Activated CD4-positive, alpha-beta T cell treated with anti-CD3 and anti-CD28 coated beads, Interleukin-2, amount 50 U/mL, for 24 hours (primary cell): Measurements from ENCODE around the gene INSL3.
A peak's percentile ranks its signal among the peaks of the same experiment; 100 is the strongest.

Source experiments
- DNase-seq, 2 donors: peaks; one replicate each; pipeline ENCODE4 v3.0.0-alpha.2; 2020; ENCODE audit warnings: low read depth in 1 of 2, low spot score in 1 of 2

The INSL3 gene

DNA sequence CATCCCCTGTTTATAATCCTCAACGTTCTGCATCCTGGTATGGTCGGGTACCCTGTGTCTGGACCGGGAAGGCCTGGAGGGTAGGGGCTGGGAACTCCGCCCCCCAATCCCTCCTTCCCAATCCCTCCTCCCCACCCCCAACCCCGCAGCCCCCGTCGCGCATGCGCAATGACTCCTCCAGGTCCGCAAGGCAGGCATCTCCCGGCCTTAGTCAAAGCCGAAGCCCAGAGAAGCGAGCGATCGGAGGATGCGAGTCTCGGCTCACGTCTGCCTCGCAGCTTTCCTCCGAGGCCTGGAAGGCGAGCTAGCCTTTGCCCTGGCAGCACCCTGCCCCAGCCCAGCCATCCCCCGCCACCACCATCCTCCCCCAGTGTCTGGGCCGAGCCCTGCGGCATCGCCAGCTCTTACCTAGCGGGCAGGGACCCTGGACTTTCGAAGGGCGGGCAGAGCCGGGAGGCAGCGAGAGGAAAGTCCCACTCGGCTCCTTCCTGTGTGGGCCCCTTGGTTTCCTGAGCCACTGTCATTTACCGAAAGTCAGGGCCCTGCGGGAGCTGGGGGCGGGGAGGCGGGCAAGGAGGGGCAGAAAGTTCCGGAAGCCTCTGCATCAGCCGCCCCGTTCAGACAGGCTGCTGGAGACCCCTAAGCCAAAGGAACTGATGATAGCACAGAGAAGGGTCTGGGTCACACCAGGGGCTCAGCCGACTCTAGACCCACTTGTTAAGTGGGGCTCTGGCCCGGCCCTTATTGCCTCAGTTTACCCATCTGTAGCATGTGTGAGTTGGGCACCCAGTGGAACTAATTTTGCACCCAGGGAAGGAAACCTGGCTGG, 26.4 kb upstream of the INSL3 start, which contains the start of gene JAK3:
TSS of gene JAK3 (minus strand) at position 445 of the 829 bp plus-strand sequence. CDS start 3,565 bp downstream, outside the sequence.
- DNase-seq = peak; percentile 83 to 85

DNA sequence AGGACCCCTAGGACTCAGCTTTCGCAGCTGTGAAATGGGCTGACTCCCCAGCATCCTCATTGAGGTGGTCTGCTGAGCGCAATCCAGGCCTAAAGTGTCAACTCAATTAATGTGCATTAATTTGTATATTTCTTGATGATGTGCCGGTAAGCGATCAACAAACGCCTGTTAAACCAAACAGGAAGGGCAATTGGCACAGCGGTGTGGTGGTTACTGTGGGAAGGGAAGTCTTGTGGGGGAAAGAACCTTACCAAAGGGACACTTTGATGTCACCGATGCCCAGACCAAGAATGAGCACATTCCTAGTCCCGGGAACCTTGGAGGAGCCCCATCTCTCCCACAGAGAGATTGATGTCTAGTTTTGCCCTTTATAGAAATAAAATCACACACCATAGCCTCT, 24.8 kb upstream of the INSL3 start:
- no peak for DNase-seq

DNA sequence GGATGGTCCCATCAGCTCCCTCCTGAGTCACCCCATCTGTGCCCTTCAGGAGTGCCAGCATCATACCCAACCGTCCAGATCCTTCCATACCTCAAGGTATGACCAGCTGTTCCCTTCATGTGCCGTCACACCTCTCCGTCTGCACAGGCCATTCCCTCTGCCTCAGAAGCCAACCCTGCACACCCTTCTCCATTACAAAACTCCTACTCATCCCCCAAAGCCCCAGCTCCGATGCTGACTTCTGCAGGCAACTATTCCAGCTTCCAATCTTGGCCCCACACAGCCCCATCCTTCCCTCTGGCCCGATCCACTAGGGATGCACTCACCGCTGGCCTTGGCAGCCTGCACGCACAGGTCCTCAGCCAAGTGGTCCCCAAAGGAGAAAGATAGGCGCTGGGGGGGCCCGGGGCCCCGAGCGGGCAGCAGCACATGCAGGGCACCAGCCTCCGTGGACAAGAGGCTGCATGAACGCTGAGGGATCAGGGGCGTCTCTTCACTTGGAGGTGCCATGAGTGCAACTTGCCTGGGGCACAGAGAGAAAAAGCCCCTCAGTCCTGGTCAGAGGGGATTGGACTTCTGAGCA, 22.7 kb upstream of the INSL3 start:
- DNase-seq = no peak

DNA sequence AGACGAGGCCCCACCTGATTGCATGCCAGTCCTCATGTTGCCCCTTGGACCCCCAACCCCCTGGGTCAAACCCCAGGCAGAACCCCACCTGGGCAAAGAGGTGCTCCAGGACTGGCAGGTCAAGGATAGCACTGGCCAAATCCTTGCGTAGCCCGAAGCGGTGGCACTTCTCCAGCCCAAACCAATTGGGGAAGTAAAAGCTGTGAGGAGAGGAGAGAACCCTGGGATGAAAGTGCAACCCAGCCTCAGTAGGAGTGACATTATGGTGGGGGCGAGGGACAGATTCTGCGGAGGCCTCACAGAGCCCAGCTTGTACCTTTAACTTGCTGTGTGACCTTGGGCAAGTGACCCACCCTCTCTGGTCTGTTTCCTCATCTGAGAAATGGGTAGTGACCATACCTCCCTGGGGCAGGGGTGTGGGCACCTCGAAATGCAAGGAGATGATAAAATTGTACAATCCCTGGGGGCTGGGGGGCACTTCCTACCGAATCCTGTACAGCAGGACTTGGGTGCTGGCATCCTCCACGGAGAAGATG, 22.0 kb upstream of the INSL3 start:
- no peak for DNase-seq

DNA sequence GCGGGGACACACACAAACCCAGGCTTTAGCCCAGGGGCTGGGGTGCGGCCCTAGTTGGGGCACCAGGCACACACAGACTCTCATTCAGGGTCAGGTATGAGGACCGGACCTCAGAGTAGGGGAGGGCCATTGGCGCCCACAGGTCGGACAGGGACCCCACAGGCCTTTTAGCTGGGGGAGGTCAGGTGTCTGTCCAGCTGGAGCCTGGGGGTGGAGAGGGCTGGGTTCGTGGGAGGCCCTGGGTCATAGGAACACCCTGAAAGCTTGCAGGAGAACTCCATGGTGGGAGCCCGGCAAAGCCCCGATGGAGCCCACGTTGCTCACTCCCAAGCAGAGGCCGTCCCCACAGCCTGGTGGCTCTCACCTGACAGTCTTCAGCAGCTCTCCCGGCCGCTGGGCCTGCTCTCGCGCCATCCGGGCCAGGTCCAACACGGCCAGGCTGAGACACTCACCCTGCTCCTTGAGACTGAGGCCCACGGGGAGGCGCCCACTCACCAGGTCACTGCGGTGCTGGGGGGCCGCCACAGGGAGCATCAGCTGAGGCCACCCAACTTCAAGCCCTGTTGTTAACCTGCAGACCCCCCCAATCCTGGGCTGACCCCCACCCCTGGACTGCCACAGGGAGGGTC, 21.5 kb upstream of the INSL3 start:
- DNase-seq = no peak

DNA sequence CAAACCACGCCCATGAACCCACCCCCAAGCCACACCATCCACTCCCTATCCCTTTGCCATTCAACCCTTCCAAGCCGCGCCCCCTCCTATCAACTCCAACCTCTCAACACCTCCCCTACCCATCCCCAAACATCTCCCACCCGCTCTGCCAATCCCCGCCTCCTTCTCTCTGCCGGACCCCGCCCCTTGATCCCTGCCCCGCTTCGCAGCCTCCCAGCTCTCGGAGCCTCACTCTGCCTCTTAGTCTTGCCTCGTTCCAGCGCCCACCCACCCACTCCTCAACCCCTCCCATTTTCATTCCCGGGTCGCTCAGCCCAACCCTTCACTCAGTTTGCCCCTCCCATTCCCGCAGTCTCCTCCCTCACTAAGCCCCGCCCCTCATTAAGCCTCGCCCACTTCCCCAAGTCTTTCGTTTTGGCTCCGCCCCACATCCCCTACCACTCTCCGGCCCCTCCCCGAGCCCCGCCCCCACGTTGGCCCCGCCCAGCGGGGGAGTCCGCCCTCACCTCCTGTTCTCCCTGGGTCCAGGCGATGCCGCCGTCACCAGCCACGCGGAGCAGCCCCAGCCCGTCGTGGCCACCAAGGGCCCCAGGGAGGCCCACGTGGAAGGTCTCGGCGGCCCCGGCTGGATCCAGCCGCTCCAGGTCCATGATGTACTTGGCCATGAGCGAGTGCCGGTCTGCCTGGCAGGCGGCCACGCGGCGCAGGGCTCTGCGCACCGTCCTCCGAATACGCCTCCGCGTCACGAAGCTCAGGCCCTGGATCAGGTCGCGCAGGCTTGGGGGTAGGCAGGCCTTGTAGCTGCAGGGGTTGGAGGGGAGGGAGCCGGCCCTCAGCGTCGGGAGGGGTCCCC, 20.7 kb upstream of the INSL3 start:
- peak in 1 of 2 donors; percentile 66 for DNase-seq

DNA sequence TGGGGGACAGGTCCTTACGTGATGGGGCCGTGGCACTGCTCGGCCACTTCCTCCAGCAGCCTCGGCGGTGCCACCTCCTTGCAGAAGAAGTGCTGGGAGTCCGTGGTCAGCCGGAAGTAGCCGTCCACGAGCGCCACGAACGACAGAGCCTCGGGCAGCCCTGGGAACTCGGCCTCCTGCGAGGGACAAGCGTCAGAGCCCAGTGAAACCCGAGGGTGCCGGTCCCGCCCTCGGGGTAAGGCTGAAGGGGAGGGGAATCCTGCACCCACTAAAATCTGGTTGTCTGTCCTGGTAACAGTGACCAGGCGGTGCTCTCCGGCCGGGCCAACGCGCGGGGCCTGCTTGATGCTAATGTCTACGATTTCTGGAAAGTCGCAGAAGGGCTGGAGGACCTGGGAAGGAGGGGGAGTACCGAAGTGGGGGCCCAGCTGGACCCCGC, 20.1 kb upstream of the INSL3 start:
- no peak for DNase-seq

DNA sequence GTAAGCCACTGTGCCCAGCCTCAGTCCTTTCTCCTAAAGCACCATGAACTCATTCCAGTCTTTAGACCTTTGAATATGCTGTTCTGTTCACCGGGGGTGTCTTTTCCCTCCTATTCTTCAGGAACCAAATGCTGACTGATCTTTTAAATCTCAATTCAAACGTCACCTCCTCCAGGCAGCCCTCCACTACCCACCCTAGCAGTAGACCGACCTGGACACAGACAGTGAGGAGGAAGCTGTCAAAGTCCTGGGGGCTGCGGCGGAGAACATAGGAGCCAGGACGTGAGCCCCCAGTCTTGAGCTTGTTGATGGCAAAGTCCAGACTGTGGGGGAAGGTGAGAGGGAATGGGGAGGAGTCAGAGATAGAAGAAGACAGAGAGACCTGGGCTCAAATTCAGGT, 18.7 kb upstream of the INSL3 start:
- DNase-seq = no peak

DNA sequence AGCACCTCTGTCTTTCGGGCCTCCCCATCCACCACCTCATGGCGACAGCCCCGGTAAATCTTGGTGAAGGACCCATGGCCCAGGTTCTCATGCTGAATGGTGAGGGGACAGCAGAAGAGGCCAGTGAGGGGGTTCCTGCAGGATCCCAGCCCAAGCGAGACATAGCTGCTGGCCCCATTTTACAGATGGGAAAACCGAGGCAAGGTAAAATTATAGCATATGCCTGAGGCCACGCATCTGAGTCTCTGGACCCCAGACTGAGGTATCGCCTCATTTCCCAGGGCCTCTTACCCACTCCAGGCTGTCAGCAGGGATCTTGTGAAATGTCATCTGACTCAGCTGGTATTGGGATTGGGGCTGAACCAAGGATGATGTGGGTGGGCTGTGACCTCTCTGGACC, 16.7 kb upstream of the INSL3 start:
- DNase-seq = no peak

DNA sequence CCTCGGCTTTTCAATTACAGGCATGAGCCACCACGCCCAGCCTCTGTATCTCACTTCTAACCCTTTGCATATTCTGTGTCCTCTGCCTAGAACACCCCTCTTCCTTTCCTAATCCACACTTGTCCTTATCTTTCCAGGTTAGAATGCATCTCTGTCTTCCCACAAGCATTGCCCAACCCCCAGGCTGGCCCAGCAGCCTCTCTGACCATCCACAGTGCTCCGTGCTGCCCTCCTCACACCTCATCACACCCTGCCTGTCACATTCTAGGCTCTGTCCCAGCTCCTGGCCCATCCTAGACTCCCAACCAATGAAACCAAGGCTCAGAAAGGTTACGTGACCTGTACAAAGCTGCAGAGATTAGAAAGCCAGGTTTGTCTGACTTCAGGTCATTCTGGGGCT, 15.2 kb upstream of the INSL3 start:
- no peak for DNase-seq

DNA sequence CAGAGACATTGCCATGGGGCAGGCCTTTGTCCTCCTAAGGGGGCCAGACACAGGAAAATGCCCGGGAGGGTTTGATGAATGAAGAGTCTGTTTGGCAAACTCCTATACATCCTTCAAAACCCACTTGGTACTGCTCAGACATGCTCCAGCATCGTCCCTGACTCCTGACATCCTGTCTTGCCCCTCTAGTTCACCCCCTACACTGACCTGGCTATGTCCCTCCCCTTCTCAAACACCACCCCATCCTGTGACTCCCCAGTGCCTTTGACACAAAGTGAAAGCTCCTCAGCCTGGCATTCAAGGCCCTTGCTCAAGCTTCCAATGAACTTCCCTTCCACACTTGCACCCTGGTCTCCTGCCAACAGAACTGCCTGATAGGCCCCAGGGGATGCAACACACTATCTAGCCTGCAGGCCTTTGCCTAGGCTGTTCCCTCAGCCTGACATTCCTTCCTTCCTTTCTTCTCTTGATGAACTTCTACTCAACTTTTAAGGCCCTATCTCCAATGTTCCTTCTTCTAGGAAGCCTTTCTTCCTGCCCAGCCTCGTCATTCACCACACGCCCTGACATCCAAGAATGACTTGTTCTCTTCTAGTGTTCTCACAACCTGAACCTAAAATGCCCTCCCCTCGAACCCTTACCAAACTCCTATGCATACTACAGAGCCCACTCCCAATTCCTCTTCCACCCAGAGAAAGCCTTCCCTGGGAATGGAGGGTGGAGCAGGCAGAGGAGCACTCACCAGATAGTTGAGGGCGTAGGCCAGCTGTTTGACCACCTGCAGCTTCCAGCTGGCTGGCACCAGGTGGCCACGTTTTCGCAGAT, 14.1 kb upstream of the INSL3 start:
- DNase-seq = no peak

DNA sequence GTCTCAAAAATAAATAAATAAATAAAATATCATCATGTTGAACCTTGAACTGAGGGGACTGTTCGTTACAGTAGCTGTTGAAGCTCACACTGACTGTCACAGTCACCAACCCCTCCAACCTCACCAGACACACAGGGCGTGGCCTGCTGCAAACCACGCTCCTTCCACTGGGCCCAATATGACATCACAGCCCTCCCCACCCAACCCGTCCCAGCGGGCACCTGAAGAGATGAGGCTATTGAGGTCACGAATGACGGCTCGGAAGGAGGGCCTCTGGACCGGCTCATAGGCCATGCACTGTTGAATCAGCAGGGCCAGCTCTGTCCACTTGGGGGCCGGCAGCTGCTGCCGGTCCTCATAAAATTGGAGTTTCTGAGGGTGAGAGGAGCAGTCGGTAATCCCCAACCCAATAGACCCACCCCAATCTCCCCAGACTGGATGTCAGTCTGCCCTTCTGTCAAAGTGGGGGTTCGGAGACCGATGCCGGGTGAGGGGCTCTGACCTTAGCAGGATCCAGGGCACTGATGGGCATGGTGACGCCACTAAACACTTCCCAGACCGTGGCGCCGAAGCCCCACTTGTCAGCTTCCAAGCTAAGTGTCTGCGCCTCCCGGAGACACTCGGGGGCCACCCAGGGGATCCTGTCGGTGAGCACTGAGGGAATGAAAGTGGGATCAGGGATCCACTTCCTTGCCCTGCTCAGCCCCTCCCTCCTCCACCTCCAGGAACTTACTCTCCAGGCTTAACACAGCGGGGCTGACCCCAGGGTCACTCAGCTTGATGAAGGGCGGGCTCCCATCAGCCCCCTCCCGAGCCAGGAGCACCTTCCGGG, 13.2 kb upstream of the INSL3 start:
- DNase-seq = no peak

DNA sequence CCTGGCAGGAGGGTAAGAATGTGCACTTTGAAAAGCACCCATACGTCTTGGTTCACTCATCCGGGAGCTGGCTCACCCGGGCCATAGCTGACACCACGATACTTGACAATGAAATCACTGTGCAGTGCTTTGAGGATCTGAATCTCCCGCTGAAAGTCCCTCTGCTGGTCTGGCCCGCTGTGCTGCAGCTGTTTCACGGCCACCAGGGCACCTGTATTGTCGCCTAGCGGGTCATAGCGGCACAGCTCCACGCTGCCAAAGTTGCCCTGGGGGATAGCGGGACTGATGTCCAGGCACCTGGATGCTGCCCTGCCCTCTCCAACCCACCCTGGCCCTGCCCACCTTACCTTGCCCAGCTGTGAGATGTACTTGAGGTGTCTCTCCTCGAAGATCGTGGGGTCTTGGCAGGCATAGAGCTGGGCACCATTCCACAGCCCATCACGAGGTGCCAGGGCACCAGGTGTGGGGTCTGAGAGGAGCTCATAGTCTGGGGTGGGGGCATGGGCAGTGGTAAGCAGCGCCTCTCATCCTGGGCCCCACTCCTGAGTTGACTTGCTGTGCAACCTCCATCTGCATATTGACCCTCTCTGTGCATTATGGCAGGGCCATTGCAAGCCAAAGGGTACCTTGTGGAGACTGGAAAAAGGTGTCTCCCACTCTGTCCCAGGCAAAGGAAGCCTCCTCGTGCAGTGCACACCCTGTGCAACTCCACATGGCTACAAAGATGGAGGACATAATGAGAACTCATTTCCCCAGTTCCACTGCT, 11.3 kb upstream of the INSL3 start:
- DNase-seq = no peak

DNA sequence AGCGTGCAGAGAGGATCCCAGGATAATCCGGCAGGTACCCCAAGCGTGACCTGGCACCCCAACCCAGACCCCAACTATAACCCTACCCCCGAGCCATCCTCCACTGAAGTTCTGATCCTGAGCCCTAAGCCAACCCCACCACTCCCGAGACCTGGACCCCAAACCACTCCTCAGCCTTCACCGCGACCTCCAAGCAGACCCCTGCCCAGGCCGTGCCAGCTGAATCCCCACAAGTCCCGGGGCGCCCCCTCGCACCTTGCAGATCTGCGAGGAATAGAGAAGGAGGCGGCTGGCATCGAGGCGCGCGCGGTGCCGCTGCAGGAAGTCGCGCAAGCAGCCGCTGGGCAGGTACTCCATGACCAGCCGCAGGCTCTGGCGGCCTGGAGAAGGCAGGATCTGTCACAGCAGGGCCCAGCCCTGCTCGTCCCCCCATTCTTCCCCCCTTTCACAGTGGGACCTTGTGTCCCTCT, 10.1 kb upstream of the INSL3 start:
- no peak for DNase-seq

DNA sequence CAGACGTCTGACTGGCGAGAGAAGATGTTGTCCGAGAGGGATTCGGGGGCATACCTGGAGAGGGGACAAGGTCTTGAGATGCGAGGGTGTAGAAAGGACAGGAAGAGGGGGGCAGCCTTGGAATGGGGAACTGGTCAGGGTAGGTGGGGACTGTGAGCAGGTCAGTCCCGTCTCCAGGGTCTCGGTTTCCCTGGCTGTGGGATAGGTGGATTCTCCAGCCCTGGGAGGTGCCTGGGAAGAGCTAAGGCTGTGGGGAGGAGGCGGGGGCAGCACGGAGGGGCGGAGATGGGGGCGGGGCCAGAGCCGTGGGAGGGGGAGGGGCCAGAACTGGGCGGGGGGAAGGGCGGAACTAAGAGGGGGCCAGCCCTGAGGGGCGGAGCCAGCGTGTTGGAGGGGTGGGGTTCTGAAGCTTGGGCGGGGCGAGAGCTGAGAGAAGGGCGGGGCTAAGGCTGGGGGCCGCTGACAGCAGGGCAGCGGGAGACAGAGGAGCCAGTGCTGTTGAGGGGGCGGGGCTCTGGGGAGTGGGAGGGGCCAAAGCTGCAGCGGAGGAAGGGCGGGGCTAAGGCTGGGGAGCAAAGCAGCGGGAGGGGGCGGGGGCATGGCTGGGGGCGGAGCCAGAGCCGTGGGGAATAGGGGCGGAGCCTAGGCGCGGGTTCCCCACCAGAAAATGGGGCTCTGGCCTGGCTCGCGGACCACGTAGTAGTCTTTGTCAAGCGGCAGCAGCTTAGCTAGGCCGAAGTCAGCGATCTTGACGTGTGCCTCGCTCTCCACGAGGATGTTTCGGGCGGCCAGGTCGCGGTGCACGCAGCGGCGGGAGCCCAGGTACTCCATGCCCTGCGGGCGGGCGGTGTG, 9.5 kb upstream of the INSL3 start:
- DNase-seq = peak in 1 of 2 donors; percentile 47

DNA sequence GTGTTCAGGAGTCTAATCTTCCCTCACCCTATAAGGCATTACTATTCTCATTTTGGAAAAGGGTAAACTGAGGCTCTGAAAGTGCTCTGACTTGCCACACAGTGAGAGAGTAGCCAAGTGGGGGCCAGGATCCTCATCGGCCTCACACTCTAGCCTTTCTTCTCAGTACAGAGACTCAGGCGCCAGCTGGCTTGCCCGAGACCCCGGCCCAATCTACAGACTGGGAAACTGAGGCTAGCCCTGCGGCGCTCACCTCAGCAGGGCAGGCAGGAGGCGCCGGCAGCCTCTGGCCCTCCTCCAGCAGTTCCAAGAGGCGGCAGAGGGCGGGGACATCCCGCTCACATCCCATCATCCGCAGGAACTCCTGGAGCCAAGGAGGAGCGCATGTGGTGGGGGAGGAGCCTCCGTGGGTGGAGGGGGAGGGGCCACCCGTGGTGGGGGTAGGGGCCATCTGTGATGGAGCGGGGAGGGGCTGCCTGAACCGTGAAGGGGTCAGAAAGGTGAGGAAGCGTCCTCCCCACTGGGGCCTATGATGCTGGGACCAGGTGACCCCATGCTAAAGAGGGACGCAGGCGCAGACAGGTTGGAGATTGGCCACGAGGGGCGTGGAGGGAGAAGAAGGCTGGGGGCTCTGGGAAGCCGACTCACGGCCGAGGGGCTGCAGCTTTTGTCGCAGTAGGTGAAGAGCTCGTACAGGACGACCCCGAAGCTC, 8.7 kb upstream of the INSL3 start:
- DNase-seq = no peak

DNA sequence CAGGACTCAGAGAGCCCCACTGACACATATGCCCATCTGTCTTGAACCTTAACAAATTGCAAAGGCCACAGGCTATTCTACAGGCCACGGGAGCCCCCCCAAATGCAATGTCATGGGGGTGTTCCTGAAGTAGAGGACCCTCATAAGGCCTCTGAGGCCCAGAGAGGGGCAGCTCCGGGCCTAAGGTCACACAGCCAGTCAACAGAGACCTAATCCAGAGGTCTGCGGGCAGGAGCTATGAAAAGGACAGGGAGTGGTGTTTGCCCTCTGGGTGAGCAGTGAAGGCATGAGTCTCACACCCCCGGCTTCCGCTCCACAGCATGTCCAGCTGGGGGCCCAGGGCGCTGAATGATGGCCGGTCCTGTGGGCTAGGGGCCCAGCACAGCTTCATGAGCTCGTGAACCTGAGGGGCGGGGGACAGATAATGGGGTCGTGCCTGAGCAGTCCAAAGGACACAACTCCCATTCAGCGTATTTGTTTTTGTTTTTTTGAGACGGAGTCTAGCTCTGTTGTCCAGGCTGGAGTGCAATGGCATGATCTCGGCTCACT, 5.3 kb upstream of the INSL3 start:
- no peak for DNase-seq
